ENCODE results near the gene TBATA. TPM values are rescaled to one million over a fixed set of nuclear protein-coding genes. Genes with fewer than 3 reads are reported as not detected.

The TBATA gene
- total RNA-seq, 1 donor from 2014 or later, result not detected

DNA sequence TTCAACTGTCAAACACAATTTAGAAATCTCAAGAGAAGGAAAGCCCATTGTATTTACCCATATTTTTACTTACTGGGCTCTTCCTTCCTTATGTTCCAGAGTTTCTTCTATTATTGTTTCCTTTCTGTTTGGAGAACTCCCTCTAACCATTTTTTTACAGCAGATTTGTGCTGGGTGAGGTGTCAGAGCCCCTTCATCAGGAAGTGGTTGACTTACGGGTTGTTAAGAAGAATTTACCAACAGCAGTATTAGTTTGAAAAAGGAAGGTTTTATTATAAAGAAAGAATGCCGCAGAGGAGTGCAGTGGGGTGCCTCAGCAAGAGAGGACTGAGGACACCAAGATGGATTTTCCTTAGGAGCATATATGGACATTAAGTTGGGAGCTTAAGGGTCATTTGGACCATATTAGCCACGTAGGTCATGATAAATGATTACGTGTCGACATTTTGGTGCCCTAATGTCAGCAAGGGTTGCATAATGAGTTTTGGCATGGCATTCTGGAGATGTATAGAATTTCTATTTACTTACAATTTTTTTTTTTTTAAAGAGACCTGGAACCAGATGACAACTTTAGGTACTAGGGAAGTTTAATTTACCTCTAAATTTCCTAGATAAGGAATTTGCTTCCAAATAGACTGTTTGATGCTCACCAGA, 6.3 kb upstream of the TBATA start:
- TF ChIP-seq, protein P1, sequence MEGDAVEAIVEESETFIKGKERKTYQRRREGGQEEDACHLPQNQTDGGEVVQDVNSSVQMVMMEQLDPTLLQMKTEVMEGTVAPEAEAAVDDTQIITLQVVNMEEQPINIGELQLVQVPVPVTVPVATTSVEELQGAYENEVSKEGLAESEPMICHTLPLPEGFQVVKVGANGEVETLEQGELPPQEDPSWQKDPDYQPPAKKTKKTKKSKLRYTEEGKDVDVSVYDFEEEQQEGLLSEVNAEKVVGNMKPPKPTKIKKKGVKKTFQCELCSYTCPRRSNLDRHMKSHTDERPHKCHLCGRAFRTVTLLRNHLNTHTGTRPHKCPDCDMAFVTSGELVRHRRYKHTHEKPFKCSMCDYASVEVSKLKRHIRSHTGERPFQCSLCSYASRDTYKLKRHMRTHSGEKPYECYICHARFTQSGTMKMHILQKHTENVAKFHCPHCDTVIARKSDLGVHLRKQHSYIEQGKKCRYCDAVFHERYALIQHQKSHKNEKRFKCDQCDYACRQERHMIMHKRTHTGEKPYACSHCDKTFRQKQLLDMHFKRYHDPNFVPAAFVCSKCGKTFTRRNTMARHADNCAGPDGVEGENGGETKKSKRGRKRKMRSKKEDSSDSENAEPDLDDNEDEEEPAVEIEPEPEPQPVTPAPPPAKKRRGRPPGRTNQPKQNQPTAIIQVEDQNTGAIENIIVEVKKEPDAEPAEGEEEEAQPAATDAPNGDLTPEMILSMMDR (IDR thresholded peaks at IDR 0.05), result no peak
- H3K27ac Mint-ChIP-seq (ENCODE audit: unreplicated experiment), result no peak overlapping the region
- H3K27me3 Mint-ChIP-seq (ENCODE audit: low read depth), result peaks cover 2% of the 10 kb centered on the region
- H3K4me1 Mint-ChIP-seq (ENCODE audit: low read depth), result peaks cover 5% of the 10 kb centered on the region
- no peak for DNase-seq (ENCODE audit: low spot score)
- no peak overlapping the region for H3K4me3 Mint-ChIP-seq (ENCODE audit: unreplicated experiment)
- H3K36me3 Mint-ChIP-seq (ENCODE audit: low read depth), result peaks cover 2% of the 10 kb centered on the region
- peaks cover 9% of the 10 kb centered on the region for H3K9me3 Mint-ChIP-seq (ENCODE audit: low read depth)

DNA sequence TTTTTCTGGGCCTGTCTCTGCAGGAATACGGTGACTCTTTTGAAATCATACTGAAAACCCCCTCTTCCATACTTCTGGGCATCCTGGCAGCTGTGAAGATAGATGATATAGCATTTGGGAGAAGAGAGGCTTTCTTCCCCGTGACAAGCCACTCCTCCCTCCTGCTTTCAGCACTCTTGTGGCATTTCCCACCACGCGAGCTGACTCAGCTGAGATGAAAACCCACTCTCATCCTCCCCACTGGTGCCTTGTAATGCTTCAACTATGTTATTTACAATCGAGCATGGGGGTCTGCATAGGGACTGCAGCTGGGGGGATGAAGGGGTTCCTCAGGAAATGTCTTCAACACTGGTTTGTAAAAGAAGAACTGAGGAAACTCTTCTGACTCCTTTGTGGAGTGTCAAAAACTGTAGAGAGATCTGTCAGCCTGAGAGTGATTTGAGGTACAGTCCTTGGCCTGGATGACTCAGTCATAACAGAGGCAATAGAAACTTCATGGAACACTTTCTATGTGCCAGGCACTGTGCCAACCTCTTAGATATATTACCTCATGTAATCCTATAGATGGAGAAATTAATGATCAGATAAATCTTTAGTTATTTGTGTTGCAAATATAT, 1.7 kb upstream of the TBATA start:
- no peaks in the 10 kb centered on the region for H3K36me3 Mint-ChIP-seq (ENCODE audit: low read depth)
- H3K9me3 Mint-ChIP-seq (ENCODE audit: low read depth), result peaks cover 5% of the 10 kb centered on the region
- peaks cover 2% of the 10 kb centered on the region for H3K27me3 Mint-ChIP-seq (ENCODE audit: low read depth)
- H3K27ac Mint-ChIP-seq (ENCODE audit: unreplicated experiment), result peak overlapping the region; percentile 6
- TF ChIP-seq, protein P1 (IDR thresholded peaks at IDR 0.05), result no peak
- no peak overlapping the region for H3K4me3 Mint-ChIP-seq (ENCODE audit: unreplicated experiment)
- no peak for DNase-seq (ENCODE audit: low spot score)
- H3K4me1 Mint-ChIP-seq (ENCODE audit: low read depth), result peaks cover 5% of the 10 kb centered on the region

DNA sequence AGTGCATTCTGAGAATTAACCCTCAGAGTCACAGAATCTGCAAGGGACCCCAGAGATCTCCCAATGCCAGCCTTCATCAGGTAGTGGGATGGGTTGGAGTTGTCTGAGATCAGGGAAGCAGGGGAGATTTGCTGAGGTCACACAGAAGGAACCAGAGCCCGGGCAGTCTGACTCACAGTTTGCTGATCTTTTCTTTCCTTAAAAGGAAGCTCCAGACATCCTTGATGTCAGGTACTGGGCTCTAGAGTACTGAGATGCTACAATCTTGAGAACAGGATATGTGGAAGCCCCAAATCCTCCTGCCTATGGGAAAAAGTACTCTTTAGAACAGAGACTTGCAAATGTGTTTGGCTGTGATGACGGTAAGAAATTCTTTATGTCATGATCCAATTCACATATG, 706 bp downstream of the TBATA start:
- peaks cover 2% of the 10 kb centered on the region for H3K27me3 Mint-ChIP-seq (ENCODE audit: low read depth)
- H3K27ac Mint-ChIP-seq (ENCODE audit: unreplicated experiment), result no peak overlapping the region
- no peak for DNase-seq (ENCODE audit: low spot score)
- H3K4me3 Mint-ChIP-seq (ENCODE audit: unreplicated experiment), result no peak overlapping the region
- TF ChIP-seq, protein P1 (IDR thresholded peaks at IDR 0.05), result no peak
- peaks cover 5% of the 10 kb centered on the region for H3K9me3 Mint-ChIP-seq (ENCODE audit: low read depth)
- H3K4me1 Mint-ChIP-seq (ENCODE audit: low read depth), result peaks cover 5% of the 10 kb centered on the region
- no peaks in the 10 kb centered on the region for H3K36me3 Mint-ChIP-seq (ENCODE audit: low read depth)

- Mint-ChIP-seq H3K36me3 (ENCODE audit: low read depth) (no peaks in the 10 kb centered on the region), H3K27ac (ENCODE audit: unreplicated experiment) (no peak overlapping the region), H3K9me3 (ENCODE audit: low read depth) (peaks cover 5% of the 10 kb centered on the region), H3K4me3 (ENCODE audit: unreplicated experiment) (no peak overlapping the region), H3K4me1 (ENCODE audit: low read depth) (peaks cover 5% of the 10 kb centered on the region), H3K27me3 (ENCODE audit: low read depth) (peaks cover 2% of the 10 kb centered on the region)
- DNase-seq (ENCODE audit: low spot score), result no peak
- TF ChIP-seq, protein P1 (IDR thresholded peaks at IDR 0.05), result no peak
Observed at GRCh38 chr10:70784016-70784415, 1.2 kb downstream of the TBATA start.

DNA sequence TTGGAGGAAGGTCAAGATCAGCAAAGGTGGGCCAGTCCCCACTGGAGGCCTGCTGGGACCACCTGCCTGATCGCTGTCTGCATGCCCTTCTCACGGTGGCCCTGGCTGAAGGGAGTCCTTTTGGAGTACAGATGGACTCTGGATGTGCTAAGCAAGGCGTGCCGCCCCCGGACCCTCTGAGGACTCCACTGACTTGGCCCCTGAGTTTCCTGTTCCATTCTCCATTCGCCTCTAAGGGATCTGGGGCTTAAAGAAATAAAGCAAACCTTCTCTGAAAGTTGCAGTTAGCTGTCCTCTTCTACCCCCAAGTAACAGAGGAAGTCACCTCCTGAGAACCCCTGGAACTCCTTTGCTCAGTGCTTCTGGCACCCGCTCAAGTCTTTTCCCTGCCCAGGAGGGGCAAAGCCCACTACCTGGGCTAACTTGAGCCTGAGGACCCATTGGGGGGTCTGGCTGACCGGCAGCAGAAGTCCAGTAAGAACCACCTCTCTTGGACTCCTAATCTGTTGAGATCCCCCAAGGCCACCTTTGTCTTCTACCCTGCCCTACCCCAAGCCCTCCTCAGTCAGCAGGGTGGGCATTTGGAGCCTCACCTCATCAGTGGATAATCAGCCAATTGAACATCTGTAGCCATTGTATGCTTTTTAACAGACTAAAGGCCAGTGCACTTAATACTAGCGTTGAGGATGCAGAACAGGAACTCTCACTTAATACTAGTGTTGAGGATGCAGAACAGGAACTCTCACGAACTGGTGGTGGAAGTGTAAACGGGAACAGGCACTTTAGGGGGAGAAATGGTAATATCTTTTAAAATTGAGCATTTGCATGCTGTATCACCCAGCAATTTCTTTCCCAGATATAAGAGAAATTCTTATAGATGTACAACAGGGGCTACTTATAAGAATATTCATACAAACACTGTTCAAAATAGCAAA, 2.2 kb downstream of the TBATA start:
- TF ChIP-seq, protein P1 (IDR thresholded peaks at IDR 0.05), result no peak
- no peaks in the 10 kb centered on the region for H3K36me3 Mint-ChIP-seq (ENCODE audit: low read depth)
- no peaks in the 10 kb centered on the region for H3K9me3 Mint-ChIP-seq (ENCODE audit: low read depth)
- H3K27ac Mint-ChIP-seq (ENCODE audit: unreplicated experiment), result no peak overlapping the region
- peaks cover 5% of the 10 kb centered on the region for H3K4me1 Mint-ChIP-seq (ENCODE audit: low read depth)
- no peak overlapping the region for H3K4me3 Mint-ChIP-seq (ENCODE audit: unreplicated experiment)
- H3K27me3 Mint-ChIP-seq (ENCODE audit: low read depth), result no peaks in the 10 kb centered on the region
- no peak for DNase-seq (ENCODE audit: low spot score)

Measured in chondrocyte (in vitro differentiated cells).